Smooth muscle cell of the brain vasculature (primary cell): ENCODE results near the gene CPXCR1.
"Not testable (repeated sequence)": the region's sequence is repeated elsewhere in the genome, so short reads cannot be mapped to it uniquely, and the experiment has no call there.

Experiments used
- DNase-seq: peaks from one replicate; pipeline ENCODE4 v3.0.0-alpha.2; 2012; ENCODE audit warnings: low read depth, low spot score

The CPXCR1 gene

GRCh38 chrX:88746925-88747324, at the start of gene CPXCR1:
Gene CPXCR1 (plus strand): TSS chrX:88747225. CDS start chrX:88753415, 6,190 bp downstream.
- DNase-seq = no peak

DNA sequence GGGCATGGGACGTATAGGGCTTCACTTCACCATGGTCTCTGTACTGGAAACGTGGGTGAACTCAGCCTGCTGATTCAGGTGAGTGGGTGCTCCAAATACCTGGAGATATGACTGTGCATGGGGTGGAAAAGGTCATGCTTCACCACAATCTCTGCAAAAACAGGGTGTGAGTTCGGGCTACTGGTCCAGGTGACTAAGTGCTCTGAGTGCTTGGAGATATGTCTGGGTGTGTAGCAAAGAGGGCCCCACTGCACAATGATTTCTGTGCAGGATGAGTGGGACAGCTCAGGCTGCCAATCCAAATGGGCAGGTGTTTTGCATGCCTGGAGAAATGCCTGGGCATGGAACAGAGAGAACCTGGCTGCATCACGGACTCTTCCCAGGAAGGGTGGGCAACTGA, 11.2 kb upstream of the CPXCR1 start:
- no peak for DNase-seq

DNA sequence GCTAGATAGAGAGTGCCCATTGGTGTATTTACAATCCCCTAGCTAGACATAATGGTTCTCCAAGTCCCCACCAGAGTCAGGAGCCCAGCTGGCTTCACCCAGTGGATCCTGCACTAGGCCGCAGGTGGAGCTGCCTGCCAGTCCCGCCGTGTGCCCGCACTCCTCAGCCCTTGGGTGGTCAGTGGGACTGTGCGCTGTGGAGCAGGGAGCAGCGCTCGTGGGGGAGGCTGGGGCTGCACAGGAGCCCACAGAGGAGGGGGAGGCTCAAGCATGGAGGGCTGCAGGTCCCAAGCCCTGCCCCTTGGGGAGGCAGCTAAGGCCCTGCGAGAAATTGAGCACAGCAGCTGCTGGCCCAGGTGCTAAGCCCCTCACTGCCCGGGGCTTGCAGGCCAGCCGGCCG, 810 bp upstream of the CPXCR1 start:
- not testable (repeated sequence) for DNase-seq

GRCh38 chrX:88752339-88752738, 5.3 kb downstream of the CPXCR1 start:
- not testable (repeated sequence) for DNase-seq

GRCh38 chrX:88789825-88790224, 42.8 kb downstream of the CPXCR1 start:
- DNase-seq = no peak
